OCI-LY1 (cell line): ENCODE data around the gene KCNC4.

Experiments used
- EZH2 ChIP-seq: fragments of 200-600 bp; sonication (generic), shearing (Covaris generic); IDR thresholded peaks from 2 replicates; pipeline ENCODE4 v1.8.0; 2017; ENCODE audit warnings: borderline replicate concordance, mixed run types, mild to moderate bottlenecking, antibody characterized with exemption, low read length, moderate library complexity, mixed read lengths
- TF ChIP-seq, protein P1 (sequence below): fragments of 200-600 bp; sonication (generic), shearing (Covaris generic); IDR thresholded peaks from 2 replicates; pipeline ENCODE4 v1.5.1; 2017; ENCODE audit warnings: mild to moderate bottlenecking, antibody characterized with exemption, low read length, moderate library complexity, mixed read lengths

DNA sequence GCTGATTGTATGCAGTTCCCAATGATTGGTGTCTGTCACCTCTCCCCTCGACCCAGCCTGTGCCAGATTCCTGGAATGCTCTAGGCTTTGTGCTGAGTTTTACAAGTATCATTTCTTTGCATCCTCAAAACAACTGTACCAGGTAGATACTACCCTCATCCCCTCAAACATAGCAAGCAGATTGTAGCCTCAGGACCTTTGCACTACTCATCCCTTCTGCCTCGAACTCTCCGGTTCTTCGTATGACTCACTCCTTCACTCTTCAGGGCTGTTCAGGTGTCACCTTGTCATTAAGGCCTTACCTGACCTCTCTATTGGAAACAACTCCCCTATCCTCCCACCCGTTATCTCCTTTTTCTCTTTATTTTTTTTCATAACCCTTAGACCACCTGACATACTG lies 8.0 kb downstream of the KCNC4 start:
- TF ChIP-seq, protein P1, sequence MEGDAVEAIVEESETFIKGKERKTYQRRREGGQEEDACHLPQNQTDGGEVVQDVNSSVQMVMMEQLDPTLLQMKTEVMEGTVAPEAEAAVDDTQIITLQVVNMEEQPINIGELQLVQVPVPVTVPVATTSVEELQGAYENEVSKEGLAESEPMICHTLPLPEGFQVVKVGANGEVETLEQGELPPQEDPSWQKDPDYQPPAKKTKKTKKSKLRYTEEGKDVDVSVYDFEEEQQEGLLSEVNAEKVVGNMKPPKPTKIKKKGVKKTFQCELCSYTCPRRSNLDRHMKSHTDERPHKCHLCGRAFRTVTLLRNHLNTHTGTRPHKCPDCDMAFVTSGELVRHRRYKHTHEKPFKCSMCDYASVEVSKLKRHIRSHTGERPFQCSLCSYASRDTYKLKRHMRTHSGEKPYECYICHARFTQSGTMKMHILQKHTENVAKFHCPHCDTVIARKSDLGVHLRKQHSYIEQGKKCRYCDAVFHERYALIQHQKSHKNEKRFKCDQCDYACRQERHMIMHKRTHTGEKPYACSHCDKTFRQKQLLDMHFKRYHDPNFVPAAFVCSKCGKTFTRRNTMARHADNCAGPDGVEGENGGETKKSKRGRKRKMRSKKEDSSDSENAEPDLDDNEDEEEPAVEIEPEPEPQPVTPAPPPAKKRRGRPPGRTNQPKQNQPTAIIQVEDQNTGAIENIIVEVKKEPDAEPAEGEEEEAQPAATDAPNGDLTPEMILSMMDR, result no peak
- TF ChIP-seq EZH2, result no peak
